SK-N-SH (cell line): ENCODE measurements around the gene SMYD3.

Source experiments
- CTCF ChIP-seq: fragments of 200-600 bp; sonication (generic); IDR thresholded peaks from 2 replicates; pipeline ENCODE4 v1.6.1; 2017; ENCODE audit warnings: antibody characterized with exemption, mild to moderate bottlenecking, moderate library complexity
- FOXM1 ChIP-seq: IDR thresholded peaks from 2 replicates; pipeline ENCODE4 v1.4.0; 2012; ENCODE audit warnings: low read depth, mild to moderate bottlenecking
- NRF1 ChIP-seq: IDR thresholded peaks from 2 replicates; pipeline ENCODE4 v1.6.1; 2012; ENCODE audit warnings: low read depth, mild to moderate bottlenecking, low read length
- POLR2AphosphoS5 ChIP-seq: IDR thresholded peaks from 2 replicates; pipeline ENCODE4 v1.6.1; 2012; ENCODE audit warnings: low read depth, low read length
- SMC3 ChIP-seq: IDR thresholded peaks from 2 replicates; pipeline ENCODE4 v1.6.1; 2012; ENCODE audit warnings: low read depth, low read length, improper control_type of control experiment
- USF2 ChIP-seq: fragments of 150-350 bp; IDR thresholded peaks from 2 replicates; pipeline ENCODE4 v1.6.1; 2017; ENCODE audit warnings: antibody characterized with exemption, low read length, low read depth, borderline replicate concordance

GRCh38 chr1:246265481-246265880 lies 241.6 kb downstream of the SMYD3 start:
- TF ChIP-seq CTCF (no peak), USF2 (no peak), SMC3 (no peak), FOXM1 (no peak), NRF1 (no peak), POLR2AphosphoS5 (no peak)
